NCI-H510A treated with DMSO at 0.1 percent for 48 hours (cell line): Measurements from ENCODE around the gene CCL27.

Source experiments
- DNase-seq: peaks from one replicate; lab custom pipeline; 2025; lab: John Stamatoyannopoulos, UW

The CCL27 gene

GRCh38 chr9:34625186-34625486, 37.3 kb downstream of the CCL27 start:
- no peak for DNase-seq

GRCh38 chr9:34624475-34625185, 37.8 kb downstream of the CCL27 start:
- no peak for DNase-seq

GRCh38 chr9:34623374-34624235, 38.9 kb downstream of the CCL27 start:
- no peak for DNase-seq

- peak; percentile 55 for DNase-seq
Measured at GRCh38 chr9:34620061-34620994, 42.1 kb downstream of the CCL27 start, which contains the start of gene DCTN3. Gene DCTN3 (minus strand): TSS chr9:34620495. CDS start chr9:34620464, 31 bp downstream.

GRCh38 chr9:34615132-34615531, 47.3 kb downstream of the CCL27 start:
- DNase-seq: no peak

- DNase-seq: peak; percentile 66
Measured at GRCh38 chr9:34612788-34613390, 49.6 kb downstream of the CCL27 start.
